DMS 273 (cell line): Measurements from ENCODE around the gene PTK6.
A peak's percentile ranks its signal among the peaks of the same experiment; 100 is the strongest.

Experiments
- DNase-seq: peaks from one replicate; lab custom pipeline; 2025; ENCODE audit not compliant: unreplicated experiment; lab: John Stamatoyannopoulos, UW

PTK6 gene

DNA sequence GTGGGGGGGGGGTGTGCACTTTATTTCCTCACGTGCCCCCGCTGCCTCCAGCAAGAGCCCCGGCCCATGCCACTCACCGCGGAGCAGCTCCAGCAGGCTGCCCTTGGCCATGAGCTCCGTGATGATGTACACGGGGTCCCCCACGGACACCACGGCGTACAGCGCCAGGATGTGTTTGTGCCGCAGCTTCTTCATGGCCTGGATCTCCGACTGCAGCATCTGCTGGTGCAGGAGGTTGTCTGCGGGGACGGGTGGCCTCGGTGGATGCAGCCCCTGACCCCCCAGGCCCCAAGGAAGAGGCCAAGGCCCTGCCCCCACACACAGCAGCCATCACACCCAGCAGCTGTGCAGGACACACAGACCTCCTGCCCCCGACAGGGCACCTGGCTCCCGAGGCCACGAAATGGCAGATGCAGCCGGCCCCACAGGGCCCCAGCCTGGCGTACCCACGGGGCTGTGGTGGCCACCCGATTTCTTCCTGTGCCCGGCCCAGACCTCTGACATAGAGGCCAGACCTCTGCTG lies 4.7 kb downstream of the PTK6 start:
- no peak for DNase-seq

DNA sequence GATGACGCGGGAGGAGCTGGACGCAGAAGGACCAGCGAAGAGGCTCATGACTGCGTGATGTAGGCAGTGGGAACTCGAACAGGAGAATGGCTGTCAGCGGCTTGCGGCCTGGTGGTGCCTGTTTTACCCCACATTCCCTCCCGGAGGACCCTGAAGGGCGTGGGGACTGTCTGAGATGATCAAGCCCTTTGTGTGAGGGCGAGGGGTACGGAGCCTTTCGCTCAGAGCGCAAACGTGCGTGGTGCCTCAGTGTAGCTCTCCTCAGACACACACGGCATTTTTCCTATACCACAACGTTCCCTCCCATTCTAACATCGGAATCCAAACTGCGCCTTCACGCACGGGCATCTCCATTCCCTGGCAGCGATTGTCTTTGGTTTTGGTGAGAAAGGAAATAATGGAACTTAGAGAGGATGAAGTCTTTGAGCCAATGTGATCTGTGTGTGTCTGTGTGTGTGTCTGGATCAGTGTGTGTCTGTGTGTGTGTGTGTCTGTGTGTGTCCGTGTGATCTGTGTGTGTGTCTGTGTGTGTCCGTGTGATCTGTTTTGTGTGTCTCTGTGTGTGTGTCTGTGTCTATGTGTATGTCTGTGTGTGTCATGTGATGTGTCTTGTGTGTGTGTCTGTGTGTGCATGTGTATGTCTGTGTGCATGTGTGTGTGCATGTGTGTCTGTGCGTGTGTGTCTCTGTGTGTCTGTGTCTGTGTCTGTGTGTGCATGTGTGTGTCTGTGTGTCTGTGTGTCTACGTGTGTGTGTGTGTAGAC lies 5.3 kb downstream of the PTK6 start:
- no peak for DNase-seq

DNA sequence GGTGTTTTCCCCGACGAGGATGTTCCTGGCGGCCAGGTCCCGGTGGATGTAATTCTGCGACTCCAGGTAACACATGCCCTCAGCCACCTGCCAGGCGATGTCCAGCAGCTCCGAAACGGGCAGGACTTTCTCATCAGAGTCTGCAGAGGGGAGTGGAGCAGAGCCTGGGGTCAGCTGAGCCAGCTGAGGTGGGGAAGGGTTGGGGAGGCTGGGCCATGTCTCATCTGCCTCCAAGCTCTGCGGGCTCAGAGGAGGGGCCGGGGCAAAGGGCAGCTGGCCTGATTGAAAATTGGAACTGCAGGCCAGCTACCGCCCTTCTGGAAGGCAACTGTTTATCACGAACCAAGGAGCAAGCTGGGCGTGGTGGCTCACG lies 6.4 kb downstream of the PTK6 start:
- DNase-seq = no peak

DNA sequence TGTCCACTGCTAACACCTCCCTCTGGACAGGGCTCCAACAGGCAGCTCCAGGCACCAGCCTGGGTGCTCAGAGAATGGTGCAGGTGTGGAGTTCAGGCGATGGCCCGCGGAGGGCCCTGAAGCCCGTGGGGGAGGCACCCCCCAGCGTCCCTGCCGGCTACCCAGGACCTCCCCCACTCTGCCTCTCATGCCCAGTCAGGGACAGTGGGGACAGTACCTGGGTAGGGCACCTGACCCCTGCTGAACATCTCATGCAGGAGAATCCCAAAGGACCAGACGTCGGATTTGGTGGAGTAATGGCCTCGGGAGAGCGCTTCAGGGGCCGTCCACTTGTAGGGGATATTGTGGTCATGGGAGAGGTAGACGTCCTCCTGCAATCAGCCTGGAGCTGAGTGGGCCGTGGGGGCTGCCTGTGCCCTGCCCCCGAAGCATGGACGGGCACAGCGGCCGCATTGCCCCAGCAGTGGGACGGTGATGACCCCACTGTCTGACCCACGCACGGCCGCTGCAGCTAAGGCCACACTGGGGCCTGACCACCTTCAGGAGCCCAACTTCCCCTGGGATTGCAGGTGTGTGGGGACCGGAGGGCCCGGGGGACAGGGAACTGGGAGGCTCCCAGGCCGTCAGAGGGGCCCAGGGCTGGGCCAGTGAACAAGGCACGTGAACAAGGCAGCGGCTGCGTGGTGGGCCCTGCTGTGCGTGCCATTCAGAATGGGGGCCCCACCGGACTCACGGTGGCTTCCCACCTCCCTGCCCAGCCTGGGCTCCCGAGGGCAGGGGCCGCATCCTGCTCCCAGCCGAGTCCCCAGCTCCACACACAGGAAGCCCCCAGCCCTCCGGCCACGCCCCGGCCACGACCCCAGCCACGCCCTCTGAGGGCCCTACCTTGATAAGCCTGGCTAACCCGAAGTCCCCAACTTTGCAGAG lies 7.1 kb downstream of the PTK6 start:
- DNase-seq = no peak

DNA sequence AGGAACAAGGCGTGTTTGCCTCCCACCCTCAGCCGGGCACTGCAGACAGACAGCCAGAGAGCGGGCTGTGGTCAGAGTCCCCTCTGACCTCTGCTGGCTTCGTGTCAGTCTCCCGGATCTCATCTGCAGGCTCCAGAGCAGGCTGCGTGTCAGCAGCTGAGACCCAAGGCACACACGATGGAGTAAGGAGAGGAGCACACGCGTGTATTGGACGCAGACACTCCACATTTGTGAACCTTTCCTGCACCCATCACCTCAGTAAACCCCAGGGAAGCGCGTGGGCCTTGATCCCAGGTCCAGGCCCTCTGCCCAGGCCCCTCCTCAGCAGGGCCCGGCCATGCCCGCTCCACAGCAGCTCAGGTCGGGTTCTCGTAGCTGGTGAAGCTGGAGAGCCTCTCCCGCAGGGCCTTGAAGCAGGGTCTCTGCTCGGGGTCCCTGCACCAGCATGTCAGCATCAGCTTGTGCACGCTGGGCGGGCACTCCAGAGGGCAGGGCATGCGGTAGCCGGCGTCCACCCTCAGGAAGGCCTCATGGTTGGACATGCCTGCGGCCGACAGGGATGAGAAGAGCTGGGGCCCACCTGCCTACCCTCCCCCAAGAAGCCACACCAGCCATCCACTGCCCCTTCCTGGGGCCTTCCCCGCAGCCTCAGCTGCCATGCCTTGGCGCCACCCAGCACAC lies 7.9 kb downstream of the PTK6 start:
- DNase-seq = no peak

DNA sequence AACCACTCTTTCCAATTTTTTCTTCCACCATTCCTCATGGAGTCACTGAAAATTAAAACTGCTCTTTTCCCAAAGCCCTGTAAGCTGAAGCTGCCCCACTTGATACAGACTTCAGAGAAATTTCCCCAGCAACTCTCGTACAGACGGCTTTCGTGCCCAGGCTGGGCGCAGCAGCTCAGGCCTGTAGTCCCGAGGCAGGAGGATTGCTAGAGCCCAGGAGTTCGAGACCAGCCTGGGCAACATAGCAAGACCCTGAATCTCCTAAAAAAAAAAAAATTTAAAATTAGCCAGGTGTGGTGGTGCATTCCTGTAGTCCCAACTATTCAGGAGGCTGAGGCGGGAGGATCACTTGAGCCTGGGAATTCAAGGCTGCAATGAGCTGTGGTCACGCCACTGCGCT lies 10.0 kb downstream of the PTK6 start:
- no peak for DNase-seq

DNA sequence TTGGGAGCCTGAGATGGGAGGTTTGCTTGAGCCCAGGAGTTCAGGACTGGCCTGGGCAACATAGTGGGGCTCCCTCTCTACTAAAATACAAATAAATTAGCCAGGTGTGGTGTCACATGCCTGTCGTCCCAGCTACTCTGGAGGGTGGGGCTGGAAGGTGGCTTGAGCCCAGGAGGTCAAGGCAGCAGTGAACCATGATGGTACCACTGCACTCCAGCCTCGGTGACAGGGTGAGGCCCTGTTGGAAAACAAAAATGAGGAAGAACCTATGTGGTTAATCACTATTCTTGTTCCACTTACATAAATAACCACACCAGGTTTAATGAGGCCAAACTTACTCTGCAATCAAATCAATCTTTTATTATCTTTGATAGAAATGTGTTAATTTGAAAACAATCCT lies 11.2 kb downstream of the PTK6 start:
- DNase-seq = no peak

DNA sequence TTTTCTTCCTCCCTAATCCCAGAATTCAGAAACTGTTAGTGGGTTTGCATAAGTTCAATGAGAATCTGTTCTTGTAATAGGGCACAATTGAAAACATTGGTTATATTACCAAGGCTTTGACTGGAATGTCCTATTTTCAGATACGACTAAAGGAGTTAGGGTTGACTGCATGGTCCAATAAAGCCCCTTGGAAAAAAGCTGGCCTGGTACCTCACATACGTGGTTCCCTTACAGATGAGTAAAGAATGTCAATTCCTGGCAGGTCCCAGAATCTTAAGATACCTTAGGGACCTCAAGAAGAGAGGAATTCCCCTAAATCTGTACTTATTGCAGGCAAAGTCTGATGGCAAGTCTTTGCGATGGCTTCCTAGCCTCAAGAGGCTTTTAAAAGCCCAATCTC lies 12.0 kb downstream of the PTK6 start:
- DNase-seq = no peak

DNA sequence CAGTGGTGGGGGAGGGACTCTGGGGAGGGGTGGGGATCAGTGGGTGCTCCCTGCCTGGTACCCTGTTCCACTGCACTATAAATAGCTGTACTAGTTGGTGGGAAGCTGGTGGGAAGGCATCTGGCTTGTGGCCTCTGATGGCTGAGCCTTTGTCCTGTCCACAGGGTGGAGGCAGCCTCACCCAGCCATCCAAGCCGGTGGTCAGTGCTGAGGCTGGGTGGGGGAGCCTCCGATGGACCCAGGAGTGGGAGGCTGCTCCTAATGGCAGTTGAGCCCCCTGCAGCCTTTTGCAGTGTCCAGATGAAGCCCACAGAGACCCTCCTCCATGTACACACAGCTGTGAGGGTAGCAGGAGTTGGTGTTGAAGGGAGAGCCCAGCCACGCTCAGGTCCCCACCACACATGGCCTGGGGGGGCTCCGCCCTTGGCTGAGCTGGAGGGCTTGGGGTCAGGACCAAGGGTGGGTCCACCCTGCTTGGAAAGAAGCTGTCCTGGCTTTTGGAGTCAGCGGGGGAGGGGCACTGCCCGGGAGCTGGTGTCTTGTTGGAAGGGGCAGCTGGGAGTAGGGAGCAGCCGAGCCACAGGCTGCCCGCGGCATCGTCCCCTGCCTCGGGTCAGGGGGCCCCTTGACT lies 14.1 kb downstream of the PTK6 start:
- no peak for DNase-seq

DNA sequence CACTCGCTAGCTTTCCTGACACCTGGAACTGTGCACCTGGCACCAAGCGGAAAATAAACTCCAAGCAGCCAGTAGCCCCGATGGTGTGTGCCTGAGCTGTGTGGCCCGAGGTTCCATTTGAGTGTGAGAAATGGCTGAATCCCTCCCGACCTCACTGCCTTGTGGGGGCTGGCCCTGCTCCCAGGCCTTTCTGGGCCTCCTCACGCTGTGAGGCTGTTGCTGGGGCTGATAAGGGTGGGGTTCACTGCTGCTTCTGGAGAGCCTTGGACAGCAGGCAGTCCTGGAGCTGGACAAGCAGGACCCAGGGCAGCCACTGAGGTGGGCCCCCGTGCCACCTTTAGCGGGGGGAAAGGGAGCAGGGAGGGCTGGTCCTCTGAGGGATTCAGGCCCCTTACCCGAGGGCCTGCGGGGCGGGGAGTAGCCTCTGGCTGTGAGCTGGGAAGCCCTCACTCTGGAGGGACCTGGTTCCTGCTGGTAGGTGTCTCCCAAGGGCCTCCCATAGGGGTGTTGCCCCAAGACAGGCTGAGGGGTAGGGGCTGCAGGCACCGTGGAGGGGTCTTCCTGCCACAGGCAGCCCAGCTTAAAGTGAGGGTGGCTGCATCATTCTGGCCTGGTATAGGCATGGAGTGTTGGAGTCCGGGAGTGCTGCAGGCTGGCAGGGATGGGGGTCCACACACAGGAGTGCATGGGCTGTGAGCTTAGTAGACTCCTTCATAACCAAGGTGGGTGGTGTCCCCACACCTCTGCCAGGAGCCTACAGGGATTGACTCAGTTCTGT lies 14.9 kb downstream of the PTK6 start:
- DNase-seq = no peak

DNA sequence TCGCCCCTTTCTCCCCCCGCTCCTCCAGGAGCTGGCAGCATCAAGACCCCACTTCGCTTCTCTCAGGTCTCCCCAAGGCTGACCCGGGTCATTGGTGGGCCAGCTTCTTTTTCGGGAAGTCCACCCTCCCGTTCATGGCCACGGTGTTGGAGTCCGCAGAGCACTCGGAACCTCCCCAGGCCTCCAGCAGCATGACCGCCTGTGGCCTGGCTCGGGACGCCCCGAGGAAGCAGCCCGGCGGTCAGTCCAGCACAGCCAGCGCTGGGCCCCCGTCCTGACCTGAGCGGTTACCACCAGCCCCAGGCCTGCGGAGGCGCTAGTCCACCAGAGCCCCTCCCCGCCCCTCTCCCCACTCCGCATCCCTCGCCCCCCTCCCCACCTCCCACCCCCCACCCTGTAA lies 15.6 kb downstream of the PTK6 start:
- DNase-seq = no peak

DNA sequence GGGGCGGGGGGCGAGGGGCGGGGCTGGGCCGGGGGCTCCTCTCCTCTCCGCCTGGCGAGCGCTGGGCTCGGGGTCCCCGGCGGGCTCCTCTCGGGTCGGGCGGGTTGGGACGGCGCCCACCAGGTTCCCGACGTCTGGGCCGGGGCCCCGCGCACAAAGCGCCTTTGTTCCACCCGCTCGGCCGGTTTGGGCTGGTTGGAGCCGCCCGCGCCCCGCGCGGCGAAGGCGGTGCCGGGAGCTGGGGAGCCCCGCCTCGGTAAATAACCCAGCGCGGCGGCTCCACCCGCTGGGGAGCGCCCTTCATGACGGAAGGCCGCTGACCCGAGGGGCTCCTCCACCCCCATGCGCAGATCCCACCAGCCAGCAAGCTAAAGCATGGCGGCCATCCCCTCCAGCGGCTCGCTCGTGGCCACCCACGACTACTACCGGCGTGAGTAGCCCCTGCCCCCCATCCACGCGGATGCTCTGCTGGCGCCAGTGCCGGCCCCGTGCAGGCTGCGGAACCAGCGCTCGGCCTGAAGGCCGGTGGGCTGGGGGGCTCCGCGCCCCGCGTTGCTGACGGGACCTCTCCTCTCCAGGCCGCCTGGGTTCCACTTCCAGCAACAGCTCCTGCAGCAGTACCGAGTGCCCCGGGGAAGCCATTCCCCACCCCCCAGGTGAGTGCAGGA lies 16.1 kb downstream of the PTK6 start:
- peak; percentile 86 for DNase-seq

DNA sequence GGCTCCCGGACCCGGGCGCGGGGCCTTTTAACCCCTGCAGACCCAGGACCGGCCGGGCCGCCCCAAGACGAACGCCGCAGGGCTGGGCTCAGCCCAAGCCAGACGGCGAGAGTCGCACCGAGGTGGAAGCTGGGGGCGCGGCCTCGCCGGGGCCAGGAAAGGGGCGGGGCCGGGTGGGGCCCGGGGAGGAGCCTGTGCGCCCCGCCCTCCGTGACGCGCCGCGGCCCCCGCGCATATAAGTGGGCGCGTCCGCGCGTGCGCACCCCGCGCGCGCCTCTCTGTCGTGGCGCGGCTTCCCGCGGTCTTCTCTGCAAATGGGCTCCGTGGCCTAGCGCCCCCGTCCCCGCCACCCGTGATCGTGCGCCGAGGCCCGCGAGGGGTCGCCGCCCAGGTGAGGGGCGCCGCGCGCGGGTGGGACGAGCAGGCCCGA lies 16.7 kb downstream of the PTK6 start, which contains the start of gene PPDPF:
Gene PPDPF (plus strand): TSS at position 262 of the 430 bp plus-strand sequence. CDS start 544 bp downstream, outside the sequence.
- DNase-seq = peak; percentile 92

DNA sequence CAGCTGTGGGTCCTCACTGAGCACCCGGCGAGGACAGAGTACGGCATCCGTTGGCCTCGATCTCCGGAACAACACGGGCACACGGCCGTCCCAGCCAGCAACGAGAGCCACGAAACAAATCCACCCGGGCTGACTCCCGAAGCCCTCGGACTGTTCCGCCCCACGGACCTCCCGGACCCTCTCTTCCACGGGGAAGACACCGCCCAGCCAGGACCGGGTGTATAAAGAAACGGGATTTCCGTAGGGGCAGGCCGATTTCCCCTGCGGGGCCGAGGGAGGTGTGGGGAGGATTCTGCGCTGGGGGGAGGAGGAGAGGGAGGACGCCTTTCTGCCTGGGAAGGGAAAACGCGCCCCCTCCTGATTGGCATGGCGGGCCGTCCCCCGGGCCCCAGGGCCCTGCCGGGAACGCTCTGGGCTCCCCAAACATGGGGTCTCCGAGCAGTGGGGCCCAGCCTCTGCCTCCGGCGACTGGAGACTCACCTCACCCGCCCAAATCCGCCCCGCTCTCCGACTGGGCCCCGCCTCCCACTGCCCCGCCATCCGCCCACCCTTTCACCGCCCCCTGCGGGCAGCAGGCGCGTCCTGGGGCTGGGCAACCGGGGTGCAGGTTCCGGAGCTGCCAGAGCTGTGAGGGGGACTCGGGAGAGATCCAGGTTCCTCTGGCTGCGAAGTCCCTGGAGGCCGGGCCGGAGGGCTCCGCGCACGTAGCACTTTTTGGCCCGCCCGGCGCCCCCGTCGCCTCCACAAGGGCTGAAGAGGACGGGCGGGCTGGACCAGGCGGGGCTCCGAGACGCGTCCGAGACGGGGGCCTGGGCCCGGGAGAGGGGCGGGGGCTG lies 17.3 kb downstream of the PTK6 start:
- DNase-seq = peak; percentile 82

DNA sequence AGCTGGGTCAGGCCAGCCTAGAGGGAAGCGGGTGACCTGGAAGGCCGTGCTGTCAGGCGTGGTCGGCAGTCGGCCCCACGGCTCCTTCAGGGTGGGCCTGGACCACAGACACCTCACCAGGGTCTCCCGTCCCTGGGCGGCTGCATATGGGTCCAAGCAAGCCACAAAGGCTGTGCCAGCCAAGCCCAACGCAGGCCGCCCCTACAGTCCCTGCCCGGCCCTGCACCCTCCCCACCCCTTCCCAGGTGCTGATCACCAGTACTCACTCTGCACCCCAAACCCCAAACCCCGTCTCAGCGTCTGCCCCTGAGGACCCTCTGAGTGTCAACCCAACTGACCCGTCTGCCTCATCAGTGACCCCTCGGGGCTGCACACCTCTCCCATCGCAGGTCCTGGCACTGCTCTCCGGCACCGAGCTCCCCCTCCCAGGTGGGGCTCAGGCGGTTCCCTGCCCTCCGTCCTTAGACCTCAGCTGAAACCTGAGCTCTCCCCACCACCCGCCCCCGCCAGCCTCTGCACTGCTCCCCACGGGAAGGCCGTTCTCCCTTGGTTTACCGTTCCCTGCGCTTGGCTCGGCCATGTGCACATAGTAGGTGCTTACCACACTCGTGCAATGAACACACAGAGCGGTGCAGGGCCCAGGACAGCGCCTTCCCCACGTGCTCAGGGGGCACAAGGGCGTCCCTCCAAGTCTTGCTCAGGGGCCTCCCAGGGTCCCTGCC lies 18.1 kb downstream of the PTK6 start:
- no peak for DNase-seq

DNA sequence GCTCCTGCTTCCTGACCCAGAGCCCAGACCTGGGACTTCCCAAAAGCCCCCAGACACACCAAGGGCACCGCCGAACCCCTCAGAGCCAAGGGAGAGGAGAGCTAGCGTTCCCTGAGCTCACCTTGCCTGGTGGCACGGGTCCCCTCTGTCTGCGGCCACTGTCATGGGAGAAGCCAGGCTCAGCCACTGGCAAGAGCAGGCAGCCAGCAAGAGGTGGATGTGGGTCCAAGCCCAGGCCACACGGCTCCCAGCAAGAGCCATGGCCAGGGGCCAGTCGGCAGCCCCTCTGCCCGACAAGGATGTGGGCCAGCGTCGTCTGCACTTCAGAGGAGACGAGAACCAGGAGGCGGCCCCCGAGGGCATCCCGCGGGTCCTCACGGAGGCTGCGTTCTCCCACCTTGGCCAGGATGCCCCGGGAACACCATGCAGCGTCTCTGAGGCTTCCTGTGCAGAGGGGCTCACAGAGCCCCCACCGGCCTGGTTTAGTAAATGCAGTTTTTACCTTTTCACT lies 18.8 kb downstream of the PTK6 start:
- no peak for DNase-seq

DNA sequence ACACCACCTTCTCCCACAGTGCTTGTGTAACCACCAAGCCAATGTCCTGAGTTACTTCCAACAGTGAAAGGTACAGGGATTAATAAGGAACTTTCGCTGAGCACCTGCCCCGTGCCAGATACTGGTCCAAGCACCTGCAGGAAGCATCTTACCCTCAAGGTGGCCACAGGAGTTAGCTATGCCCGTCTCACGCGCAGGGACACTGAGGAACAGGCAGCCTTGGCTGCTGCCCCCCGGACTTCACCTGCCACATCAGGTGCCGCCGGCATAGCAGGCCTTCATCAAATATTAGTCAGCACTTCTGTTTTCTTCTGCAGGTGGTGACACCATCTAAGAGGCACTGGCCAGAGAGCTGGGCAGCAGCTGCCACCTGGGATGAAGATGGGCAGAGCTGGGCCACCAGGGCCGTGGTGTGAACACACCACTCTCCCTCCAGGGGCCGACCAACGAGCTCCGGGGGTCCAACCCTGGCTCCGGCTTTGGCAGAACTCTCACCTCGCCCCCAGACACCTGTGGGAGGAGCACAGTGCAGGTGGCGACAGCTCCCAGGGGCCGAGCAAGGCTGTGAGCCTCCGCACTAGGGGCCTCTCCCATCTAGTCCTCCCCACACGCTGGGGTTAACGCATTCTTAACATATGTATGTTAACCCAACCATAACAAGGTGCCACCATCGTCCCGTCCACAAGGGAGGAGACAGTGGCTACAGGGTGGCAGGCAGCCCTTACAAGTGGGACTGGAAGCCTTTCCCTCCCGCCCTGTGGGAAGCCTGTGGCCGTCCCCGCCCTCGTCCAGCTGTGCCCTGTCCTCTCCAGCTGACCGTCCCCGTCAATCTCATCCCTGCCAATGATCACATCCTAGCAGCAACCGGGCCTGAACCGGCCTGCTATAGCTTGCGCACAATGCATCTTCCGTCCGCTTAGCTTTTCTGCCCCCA lies 19.5 kb downstream of the PTK6 start:
- no peak for DNase-seq
